Measurements from ENCODE around the gene STMN3. TPM values are rescaled to one million over a fixed set of nuclear protein-coding genes. Genes with fewer than 3 reads are reported as not detected.

STMN3 gene
- total and polyA plus RNA-seq, 2 of the 8 experiments (the other 6 are each of a cell fraction or from before 2014, with no cell fraction given): 51.5 to 63.1 TPM

- TF ChIP-seq RAD21 (IDR thresholded peaks at IDR 0.05 in 1 of 2, conservative IDR thresholded peaks at IDR 0.05 in 1 of 2; ENCODE audit: low read depth in 2 of 2, low read length in 2 of 2) (no peak), TEAD4 (IDR thresholded peaks at IDR 0.05; ENCODE audit: low read depth, low read length) (no peak), PHF8 (conservative IDR thresholded peaks at IDR 0.05; ENCODE audit: low read depth, low read length) (no peak), JUND (IDR thresholded peaks at IDR 0.05; ENCODE audit: low read length) (no peak), HDAC2 (IDR thresholded peaks at IDR 0.05; ENCODE audit: borderline replicate concordance in 1 of 2, low read depth in 2 of 2, low read length in 2 of 2) (no peak), BCL11A (IDR thresholded peaks at IDR 0.05; ENCODE audit: low read depth in 2 of 2, low read length in 2 of 2) (no peak), SAP30 (IDR thresholded peaks at IDR 0.05; ENCODE audit: insufficient read depth, insufficient replicate concordance, low read length) (no peak)
Measured at GRCh38 chr20:63688228-63689045, 35.2 kb upstream of the STMN3 start (continued).

Measured in H1 (cell line).